GM18519 (cell line): Measurements from ENCODE around the gene HOXB6.

Experiments used
- ATAC-seq: cut with Tn5 transposase; IDR thresholded peaks from one replicate; pipeline ENCODE4 v1.9.1; 2021; ENCODE audit warnings: mild to moderate bottlenecking, moderate library complexity; ENCODE audit not compliant: unreplicated experiment, low FRiP score

HOXB6 gene

GRCh38 chr17:48586355-48587258 lies 18.2 kb downstream of the HOXB6 start:
- no peak for ATAC-seq

GRCh38 chr17:48584223-48584741 lies 20.5 kb downstream of the HOXB6 start:
- no peak for ATAC-seq

GRCh38 chr17:48583708-48584222 lies 21.0 kb downstream of the HOXB6 start:
- no peak for ATAC-seq

DNA sequence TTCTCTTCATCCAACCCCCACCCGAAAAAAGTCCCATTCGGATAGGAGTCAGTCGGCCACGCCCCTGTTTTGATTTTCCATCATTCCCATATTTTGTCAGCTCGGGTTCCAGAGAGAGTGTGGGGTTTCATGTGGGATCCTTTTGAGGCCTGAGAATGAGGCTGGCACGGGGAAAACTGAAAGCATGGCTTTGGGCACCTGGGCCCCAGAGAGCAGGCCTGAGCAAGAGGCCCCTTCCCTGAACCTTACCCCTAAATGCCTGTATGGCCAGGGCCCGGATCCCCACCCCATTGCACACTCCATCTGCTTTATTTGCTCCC lies 22.1 kb downstream of the HOXB6 start:
- ATAC-seq: no peak

- ATAC-seq: no peak
Measured at GRCh38 chr17:48579760-48580554, 24.8 kb downstream of the HOXB6 start.

- no peak for ATAC-seq
Measured at GRCh38 chr17:48579471-48579759, 25.4 kb downstream of the HOXB6 start.

DNA sequence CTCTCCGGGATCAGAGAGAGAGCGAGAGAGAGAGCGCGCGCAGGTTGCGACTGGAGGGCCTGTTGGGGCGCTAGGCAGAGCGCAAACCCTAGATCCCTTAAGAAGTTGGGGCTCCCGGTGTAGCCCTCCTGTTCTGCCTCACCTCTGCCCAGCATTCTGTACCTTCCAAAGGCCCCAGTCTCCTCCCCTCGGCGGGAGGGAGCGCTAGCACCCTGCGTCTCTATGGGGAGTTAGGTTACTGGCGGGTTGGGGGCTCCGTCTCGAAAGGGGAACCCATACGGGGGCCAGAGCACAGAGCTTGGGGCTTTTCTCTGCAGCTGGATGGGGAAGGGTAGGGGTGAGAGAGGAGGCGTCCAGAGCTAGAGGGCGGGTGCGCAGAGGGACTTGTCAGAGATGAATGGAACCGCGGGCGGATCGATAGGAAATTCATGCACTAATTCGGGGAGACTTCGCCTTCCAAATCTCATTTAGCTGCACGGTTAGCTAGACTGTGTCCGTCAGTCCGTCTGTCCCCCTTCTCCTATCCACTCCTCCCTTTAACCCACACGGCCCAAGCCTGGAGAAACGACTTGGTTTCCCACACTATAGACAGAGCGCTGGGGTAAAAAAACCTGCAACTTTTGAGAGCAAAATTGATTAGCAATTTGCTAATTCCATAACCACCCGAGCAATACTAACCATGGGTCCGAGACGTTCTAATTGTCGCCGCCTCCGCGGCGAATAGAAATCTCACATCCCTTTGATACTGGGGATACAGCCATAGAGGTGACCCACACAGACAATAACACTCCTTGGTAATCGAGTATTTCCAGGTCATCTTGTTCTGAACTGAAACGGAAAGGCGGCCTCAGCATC lies 25.9 kb downstream of the HOXB6 start:
- ATAC-seq: no peak

GRCh38 chr17:48577946-48578615 lies 26.7 kb downstream of the HOXB6 start, which contains the start of gene HOXB4:
TSS of gene HOXB4 (minus strand) at chr17:48578350. CDS start at chr17:48578319, 31 bp downstream.
- no peak for ATAC-seq

GRCh38 chr17:48577330-48577945 lies 27.3 kb downstream of the HOXB6 start:
- ATAC-seq: no peak

DNA sequence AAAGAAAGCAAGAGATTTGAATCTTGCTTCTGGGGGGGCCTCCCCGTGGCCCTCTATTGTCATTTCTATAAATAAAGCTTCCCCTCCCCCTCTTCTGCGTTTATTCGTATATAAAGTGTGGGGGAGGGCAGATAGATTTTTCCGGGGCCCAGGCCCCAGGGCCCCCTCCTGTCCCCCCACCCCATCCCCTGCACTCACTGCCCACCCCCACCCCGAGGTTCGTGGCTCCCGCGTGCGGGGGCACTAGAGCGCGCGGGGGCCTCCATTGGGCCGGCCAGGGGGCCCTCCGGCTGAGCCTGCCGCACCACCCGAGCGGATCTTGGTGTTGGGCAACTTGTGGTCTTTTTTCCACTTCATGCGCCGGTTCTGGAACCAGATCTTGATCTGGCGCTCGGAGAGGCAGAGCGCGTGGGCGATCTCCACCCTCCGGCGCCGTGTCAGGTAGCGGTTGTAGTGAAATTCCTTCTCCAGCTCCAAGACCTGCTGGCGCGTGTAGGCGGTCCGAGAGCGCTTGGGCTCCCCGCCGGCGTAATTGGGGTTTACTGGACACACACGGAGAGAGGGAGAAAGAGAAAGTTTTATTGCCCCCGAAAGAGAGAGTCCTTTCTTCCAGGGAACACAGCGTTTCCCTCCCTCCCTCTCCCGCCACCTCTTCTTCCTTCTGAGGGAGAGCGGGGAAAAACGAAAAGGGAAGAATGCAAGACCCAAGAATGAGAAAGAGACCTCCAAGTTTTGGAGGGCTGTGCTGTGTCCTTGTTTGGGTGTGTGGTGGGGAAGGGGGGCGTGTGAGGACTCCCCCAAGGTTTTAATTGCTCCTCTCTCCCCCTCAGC lies 28.1 kb downstream of the HOXB6 start:
- no peak for ATAC-seq

- no peak for ATAC-seq
Measured at GRCh38 chr17:48575673-48576478, 28.9 kb downstream of the HOXB6 start.

- ATAC-seq: no peak
Measured at GRCh38 chr17:48575066-48575582, 29.7 kb downstream of the HOXB6 start.

DNA sequence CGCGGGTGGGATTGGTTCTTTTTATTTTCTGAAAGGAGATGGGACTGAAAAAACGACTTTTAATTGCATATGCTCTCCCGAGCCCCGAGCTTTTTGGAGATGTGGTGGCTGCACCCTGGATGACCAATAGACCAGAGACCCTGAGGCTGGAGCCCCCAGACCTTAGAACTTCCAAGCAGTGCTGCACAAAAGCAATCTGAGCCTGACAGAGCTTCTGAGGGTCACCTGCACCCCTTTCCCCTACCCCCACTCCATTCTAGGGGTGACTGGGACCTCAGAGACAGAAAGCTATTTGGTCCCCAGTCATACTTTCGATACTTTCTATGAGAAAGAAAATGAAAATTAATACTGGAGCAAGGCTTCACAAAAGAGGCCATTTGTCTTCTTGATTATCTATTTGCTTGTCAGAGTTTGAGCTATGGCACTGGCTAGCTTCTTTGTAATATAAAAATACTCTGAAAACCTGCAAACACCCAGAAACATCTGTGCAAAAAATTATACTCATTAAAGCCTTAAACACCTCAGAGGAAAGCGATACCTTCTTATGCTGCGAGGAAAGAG lies 30.2 kb downstream of the HOXB6 start:
- ATAC-seq: no peak

DNA sequence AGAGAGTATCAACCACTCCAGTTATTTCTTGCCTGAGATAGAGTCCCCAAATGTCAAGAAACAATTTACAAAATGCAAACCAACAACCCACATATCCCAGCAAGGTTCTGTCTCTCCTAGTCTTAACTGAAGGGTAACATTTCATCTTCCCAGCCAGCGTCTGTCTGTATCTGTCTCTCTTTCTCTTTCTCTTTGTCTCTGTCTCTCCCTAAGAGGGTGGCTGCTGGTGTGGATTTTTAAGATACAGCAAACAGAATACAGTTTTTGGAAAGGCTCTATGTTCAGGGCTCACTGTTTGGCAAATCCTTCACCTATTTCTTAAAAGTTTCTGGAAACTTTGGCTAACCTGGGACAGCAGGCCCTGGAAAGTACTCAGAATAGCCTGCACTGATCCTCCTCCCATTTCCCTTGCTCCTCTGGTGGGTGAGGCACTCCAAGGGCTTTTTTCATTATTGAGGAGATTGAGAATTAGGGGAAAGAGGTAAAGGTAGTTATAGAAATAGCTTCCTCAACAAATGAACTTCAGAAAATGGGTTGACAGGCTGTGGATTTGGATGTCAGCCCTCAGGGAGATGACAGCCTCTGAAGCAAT lies 32.9 kb downstream of the HOXB6 start:
- no peak for ATAC-seq

DNA sequence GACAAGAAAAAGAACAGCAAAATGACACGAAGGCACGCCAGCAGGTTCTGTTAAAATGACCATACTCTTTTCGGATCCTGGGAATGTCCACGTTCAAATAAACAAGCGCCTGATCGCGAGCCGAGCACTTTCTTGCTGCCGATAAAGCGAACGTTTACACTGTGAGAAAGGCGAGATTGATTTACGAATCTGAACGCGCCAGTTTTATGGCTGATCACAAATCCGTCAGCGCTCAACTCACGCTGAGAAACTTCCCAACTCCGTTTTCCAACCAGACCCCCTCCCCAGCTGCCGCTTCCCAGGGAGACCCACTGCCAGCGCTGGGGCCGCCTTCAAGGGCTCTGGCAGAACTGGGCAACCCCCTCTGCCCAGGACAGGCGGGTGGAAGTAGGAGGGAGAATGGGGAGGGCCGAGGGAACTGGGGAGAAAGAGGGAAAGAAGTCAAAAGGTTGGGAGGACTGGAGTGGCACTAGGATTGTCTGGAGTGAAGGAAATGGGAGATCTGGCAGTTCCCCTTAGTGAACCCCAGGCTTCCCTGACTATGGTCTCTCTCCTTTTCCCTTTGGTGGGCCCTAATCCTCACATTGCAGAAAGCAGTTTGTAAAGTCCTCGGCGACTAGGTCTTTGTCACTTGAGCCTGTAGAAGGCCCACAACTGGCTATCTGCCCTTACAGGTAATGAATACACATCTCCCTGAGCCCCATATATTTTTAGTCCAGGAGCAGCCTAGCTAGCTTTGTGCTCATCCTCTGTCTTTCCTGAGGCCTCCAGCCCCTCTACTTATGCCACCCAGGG lies 33.6 kb downstream of the HOXB6 start:
- ATAC-seq: no peak
